H1 (cell line): Measurements from ENCODE around the gene TMPRSS15. TPM values are rescaled to one million over a fixed set of nuclear protein-coding genes. Genes with fewer than 3 reads are reported as not detected.

Experiments
- CTCF ChIA-PET: fragments of 300-600 bp; sonication (Branson Sonifier 250); formaldehyde crosslinking; loops from one replicate; lab custom pipeline; 2021; ENCODE audit not compliant: partially characterized antibody; lab: Charles Lee
- POLR2A ChIA-PET: fragments of 300-600 bp; sonication (Branson Sonifier 250); formaldehyde crosslinking; loops from one replicate; lab custom pipeline; 2021; ENCODE audit warnings: inconsistent platforms; ENCODE audit not compliant: partially characterized antibody; lab: Charles Lee
- DNase-seq, 2 experiments: peaks; one replicate each; pipeline versions ENCODE4 v3.0.0 to v3.0.0-alpha.2; 2010 to 2022; ENCODE audit warnings: low spot score in 2 of 2, low read depth in 1 of 2, mixed read lengths in 1 of 2
- FAIRE-seq: peaks from 2 replicates; lab custom pipeline; 2011; peaks lifted over from hg19 to GRCh38; lab: Jason Lieb, UNC
- H2AFZ ChIP-seq: 2 replicates; pipeline ENCODE4 v1.8.1; 2012; ENCODE audit warnings: low read length, inconsistent platforms
- H2AK5ac ChIP-seq: 2 replicates; pipeline ENCODE4 v1.6.1; 2013; ENCODE audit warnings: low read depth, low read length
- H2BK120ac ChIP-seq: replicated peaks from 2 replicates; pipeline ENCODE3; 2013; ENCODE audit warnings: low read depth, low read length, inconsistent platforms
- H2BK12ac ChIP-seq: 2 replicates; pipeline ENCODE4 v1.6.1; 2013; ENCODE audit warnings: low read depth, low read length
- H2BK15ac ChIP-seq: 2 replicates; pipeline ENCODE4 v1.6.1; 2013; ENCODE audit warnings: low read length
- H2BK20ac ChIP-seq: 2 replicates; pipeline ENCODE4 v1.6.1; 2013; ENCODE audit warnings: low read length
- H2BK5ac ChIP-seq: 2 replicates; pipeline ENCODE4 v1.6.1; 2013; ENCODE audit warnings: low read depth, low read length
- H3K14ac ChIP-seq: 2 replicates; pipeline ENCODE4 v1.6.1; 2013; ENCODE audit warnings: inconsistent platforms; ENCODE audit not compliant: insufficient read length
- H3K18ac ChIP-seq: 2 replicates; pipeline ENCODE4 v1.6.1; 2013; ENCODE audit warnings: low read length; ENCODE audit errors: extremely low read depth
- H3K23ac ChIP-seq: 2 replicates; pipeline ENCODE4 v1.6.1; 2013; ENCODE audit warnings: inconsistent platforms; ENCODE audit not compliant: insufficient read length
- H3K23me2 ChIP-seq: 2 replicates; pipeline ENCODE4 v1.6.1; 2013; ENCODE audit warnings: low read depth, low read length
- H3K27ac ChIP-seq: 2 replicates; pipeline ENCODE4 v1.6.1; 2011; ENCODE audit warnings: low read depth, low read length, inconsistent platforms
- H3K27me3 ChIP-seq, 4 experiments: replicated peaks in 1 of 4; 1 replicate in 1 of 4; 2 replicates in 3 of 4; pipeline versions ENCODE4 v1.6.1 to v1.8.1; 2011 to 2013; ENCODE audit warnings: low read length in 3 of 4, mild to moderate bottlenecking in 3 of 4, inconsistent platforms in 2 of 4, mixed read lengths in 2 of 4, moderate library complexity in 1 of 4; ENCODE audit not compliant: control insufficient read depth in 3 of 4, insufficient read depth in 3 of 4; ENCODE audit errors: extremely low read depth in 1 of 4
- H3K36me3 ChIP-seq, 4 experiments: 2 replicates each; pipeline versions ENCODE4 v1.6.1 to v1.8.1; 2011 to 2013; ENCODE audit warnings: mild to moderate bottlenecking in 4 of 4, low read length in 3 of 4, moderate library complexity in 2 of 4, control low read depth in 1 of 4, inconsistent platforms in 1 of 4; ENCODE audit not compliant: insufficient read depth in 4 of 4, control insufficient read depth in 2 of 4
- H3K4ac ChIP-seq: replicated peaks from 2 replicates; pipeline ENCODE3; 2013; ENCODE audit warnings: low read length, low read depth, mixed read lengths, inconsistent platforms; ENCODE audit not compliant: insufficient read length
- H3K4me1 ChIP-seq, 4 experiments: replicated peaks in 1 of 4; 1 replicate in 1 of 4; 2 replicates in 3 of 4; pipeline versions ENCODE4 v1.6.1 to v1.8.1; 2011 to 2013; ENCODE audit warnings: low read length in 3 of 4, inconsistent platforms in 2 of 4, mixed read lengths in 1 of 4; ENCODE audit not compliant: insufficient read depth in 4 of 4, control insufficient read depth in 3 of 4
- H3K4me2 ChIP-seq, 2 experiments: 2 replicates each; pipeline versions ENCODE4 v1.6.1 to v1.8.1; 2011 to 2013; ENCODE audit warnings: low read depth in 2 of 2, low read length in 2 of 2, control low read depth in 1 of 2, inconsistent platforms in 1 of 2, mild to moderate bottlenecking in 1 of 2; ENCODE audit not compliant: insufficient read depth in 1 of 2
- H3K4me3 ChIP-seq, 4 experiments: fragments of 200-600, 300-600 bp in 1 of 4; sonication (generic), shearing (Covaris generic), sonication (Bioruptor Twin) in 1 of 4; 2 replicates each; pipeline versions ENCODE4 v1.5.1 to v1.8.1; 2011 to 2016; ENCODE audit warnings: low read length in 4 of 4, low read depth in 3 of 4, control low read depth in 2 of 4, inconsistent platforms in 2 of 4, mild to moderate bottlenecking in 2 of 4, mixed read lengths in 1 of 4, moderate library complexity in 1 of 4; ENCODE audit not compliant: insufficient read depth in 2 of 4; ENCODE audit errors: extremely low read depth in 1 of 4
- H3K56ac ChIP-seq: replicated peaks from 2 replicates; pipeline ENCODE3; 2013; ENCODE audit warnings: low read depth, mild to moderate bottlenecking, mixed read lengths, low read length, inconsistent platforms; ENCODE audit not compliant: insufficient read length
- H3K79me1 ChIP-seq: 2 replicates; pipeline ENCODE4 v1.6.1; 2013; ENCODE audit warnings: low read depth, low read length, control low read depth
- H3K79me2 ChIP-seq, 2 experiments: 2 replicates each; pipeline versions ENCODE4 v1.6.1 to v1.8.1; 2012 to 2013; ENCODE audit warnings: low read length in 2 of 2, mild to moderate bottlenecking in 2 of 2, inconsistent platforms in 1 of 2; ENCODE audit not compliant: insufficient read depth in 2 of 2, control insufficient read depth in 1 of 2
- H3K9ac ChIP-seq, 4 experiments: replicated peaks in 1 of 4; 1 replicate in 1 of 4; 2 replicates in 3 of 4; pipeline versions ENCODE4 v1.6.1 to v1.8.1; 2011 to 2013; ENCODE audit warnings: low read depth in 3 of 4, low read length in 3 of 4, control low read depth in 2 of 4, mild to moderate bottlenecking in 2 of 4, moderate library complexity in 2 of 4, inconsistent platforms in 1 of 4; ENCODE audit errors: extremely low read depth in 1 of 4
- H3K9me3 ChIP-seq, 2 experiments: 2 replicates each; pipeline versions ENCODE4 v1.6.1 to v1.8.1; 2012 to 2013; ENCODE audit warnings: mild to moderate bottlenecking in 2 of 2, moderate library complexity in 2 of 2, control low read depth in 1 of 2, inconsistent platforms in 1 of 2, low read depth in 1 of 2, low read length in 1 of 2, mixed read lengths in 1 of 2; ENCODE audit not compliant: insufficient read depth in 2 of 2
- H4K20me1 ChIP-seq, 2 experiments: replicated peaks in 1 of 2; 2 replicates each; pipeline versions ENCODE3 to v1.8.1; 2011 to 2013; ENCODE audit warnings: inconsistent platforms in 2 of 2, low read length in 2 of 2, mild to moderate bottlenecking in 1 of 2; ENCODE audit not compliant: insufficient read depth in 2 of 2, control insufficient read depth in 1 of 2
- H4K5ac ChIP-seq: 2 replicates; pipeline ENCODE4 v1.6.1; 2013; ENCODE audit warnings: low read length, low read depth, mixed read lengths, inconsistent platforms; ENCODE audit not compliant: insufficient read length
- H4K8ac ChIP-seq: 2 replicates; pipeline ENCODE4 v1.8.0; 2013; ENCODE audit warnings: mild to moderate bottlenecking, moderate library complexity, low read length, inconsistent platforms; ENCODE audit not compliant: insufficient read depth; ENCODE audit errors: extremely low read depth
- H4K91ac ChIP-seq: replicated peaks from 2 replicates; pipeline ENCODE3; 2013; ENCODE audit warnings: low read length, mixed read lengths, inconsistent platforms; ENCODE audit not compliant: insufficient read length
- CTBP2 ChIP-seq: IDR thresholded peaks from 2 replicates; pipeline ENCODE4 v1.7.0; 2011; ENCODE audit warnings: borderline replicate concordance, mild to moderate bottlenecking, moderate library complexity, mixed read lengths, low read length; ENCODE audit not compliant: insufficient read depth, insufficient read length
- EGR1 ChIP-seq: IDR thresholded peaks from 2 replicates; pipeline ENCODE4 v1.6.1; 2011; ENCODE audit warnings: low read depth, low read length, borderline replicate concordance
- EP300 ChIP-seq, 2 experiments: IDR thresholded peaks; 1 replicate in 1 of 2; 2 replicates in 1 of 2; pipeline ENCODE4 v1.6.1; 2011 to 2012; ENCODE audit warnings: low read depth in 2 of 2, low read length in 2 of 2, mild to moderate bottlenecking in 2 of 2, borderline replicate concordance in 1 of 2, inconsistent platforms in 1 of 2, moderate library complexity in 1 of 2
- KDM5A ChIP-seq: fragments of 200-600 bp; IDR thresholded peaks from 2 replicates; pipeline ENCODE4 v1.7.1; 2012; ENCODE audit warnings: mild to moderate bottlenecking, low read length, inconsistent platforms, mixed read lengths
- PHF8 ChIP-seq: fragments of 200-600 bp; sonication (generic); conservative IDR thresholded peaks from 2 replicates; pipeline ENCODE4 v1.7.1; 2012; ENCODE audit warnings: low read depth, mild to moderate bottlenecking, inconsistent platforms, low read length, moderate library complexity
- RFX5 ChIP-seq: IDR thresholded peaks from 2 replicates; pipeline ENCODE4 v1.6.1; 2011; ENCODE audit warnings: low read depth, low read length, improper control_type of control experiment, borderline replicate concordance
- SRF ChIP-seq: IDR thresholded peaks from 2 replicates; pipeline ENCODE4 v1.6.1; 2011; ENCODE audit warnings: mild to moderate bottlenecking, low read depth, low read length, moderate library complexity
- TAF7 ChIP-seq: optimal IDR thresholded peaks from 2 replicates; pipeline ENCODE3; 2011; ENCODE audit warnings: low read depth, mild to moderate bottlenecking, inconsistent platforms, low read length, moderate library complexity, borderline replicate concordance
- TCF12 ChIP-seq: IDR thresholded peaks from 2 replicates; pipeline ENCODE4 v1.6.1; 2011; ENCODE audit warnings: low read depth, mild to moderate bottlenecking, low read length
- WGBS, 2 experiments: shearing (Covaris generic) in 1 of 2; methylation state at CpG; one replicate each; pipeline versions ENCODE4 v1.1.6 to v1.1.7; 2013 to 2015; ENCODE audit warnings: low lambda C conversion rate in 2 of 2, mixed read lengths in 2 of 2, inconsistent platforms in 1 of 2, low coverage in 1 of 2, missing lambda C conversion rate in 1 of 2; ENCODE audit not compliant: insufficient replicate concordance in 2 of 2, insufficient coverage in 1 of 2, insufficient read length in 1 of 2; ENCODE audit errors: extremely low coverage in 1 of 2, missing lambda C conversion rate in 1 of 2; 5-methylcytosine and 5-hydroxymethylcytosine counted together
- polyA plus RNA-seq, 7 experiments: library from polyadenylated mRNA; depleted of rRNA in 3 of 7; stranded (reverse) in 5 of 7; unstranded in 2 of 7; fragments of >200 nt in 5 of 7; fragments of 200-250 nt in 2 of 7; gene quantifications; 1 replicate in 5 of 7; 2 replicates in 1 of 7; 4 replicates in 1 of 7; pipeline versions ENCODE4 v1.2.1 to v1.2.3, GENCODE V29; 2011 to 2013; ENCODE audit warnings: missing spikeins in 2 of 7, mixed read lengths in 2 of 7
- total RNA-seq: library from RNA; stranded (reverse); fragmentation: NEBNext Ultra II Directional; extraction: Animal tissue kit (Norgen Biotek cat#: 25700); gene quantifications from 2 replicates; pipeline ENCODE4 v1.2.1, GENCODE V29; 2021
- TF ChIP-seq, protein P1 (sequence below), 3 experiments: IDR thresholded peaks; 1 replicate in 2 of 3; 2 replicates in 1 of 3; pipeline versions ENCODE4 v1.5.1 to v1.6.1; 2011; ENCODE audit warnings: low read length in 3 of 3, mild to moderate bottlenecking in 3 of 3, inconsistent platforms in 2 of 3, low read depth in 1 of 3, moderate library complexity in 1 of 3; ENCODE audit not compliant: insufficient read depth in 1 of 3; ENCODE audit errors: control extremely low read depth in 1 of 3

The TMPRSS15 gene
- total and polyA plus RNA-seq, 2 of the 8 experiments (the other 6 are each of a cell fraction or from before 2014, with no cell fraction given) = not detected

GRCh38 chr21:18340387-18340942 lies 63.1 kb downstream of the TMPRSS15 start:
- no peak overlapping the region for H3K56ac ChIP-seq
- H3K23ac ChIP-seq = no peak overlapping the region
- DNase-seq = no peak
- H3K18ac ChIP-seq = no peak overlapping the region
- no peak overlapping the region for H4K8ac ChIP-seq
- FAIRE-seq = no peak
- no peaks in the 10 kb centered on the region for H3K79me1 ChIP-seq
- no peak overlapping the region for H3K4me2 ChIP-seq
- no peak overlapping the region for H3K14ac ChIP-seq
- ChIA-PET POLR2A (no interaction called here), CTCF (interaction anchor here (0.8 to 1.4 kb wide), 3 partner anchors 38 to 1173 kb away, joined by 3 read pairs; no protein-coding TSS in a partner anchor)
- H3K79me2 ChIP-seq = no peaks in the 10 kb centered on the region
- H3K4me3 ChIP-seq = no peak overlapping the region
- no peak overlapping the region for H3K4ac ChIP-seq
- no peak overlapping the region for H4K5ac ChIP-seq
- H4K20me1 ChIP-seq = no peaks in the 10 kb centered on the region
- no peak overlapping the region for H2BK12ac ChIP-seq
- H4K91ac ChIP-seq = no peak overlapping the region
- H3K27me3 ChIP-seq = no peaks in the 10 kb centered on the region
- H2BK5ac ChIP-seq = no peak overlapping the region
- 92% methylated on average over 4 of the region's 4 CpGs; no CpG with 5 or more reads in 1 of the 2 experiments for WGBS, 2 experiments
- no peaks in the 10 kb centered on the region for H3K4me1 ChIP-seq
- no peaks in the 10 kb centered on the region for H3K36me3 ChIP-seq
- H2BK15ac ChIP-seq = no peak overlapping the region
- no peak overlapping the region for H3K27ac ChIP-seq
- H3K9ac ChIP-seq = no peak overlapping the region
- H2BK20ac ChIP-seq = no peak overlapping the region
- no peak overlapping the region for H2BK120ac ChIP-seq
- H3K23me2 ChIP-seq = no peaks in the 10 kb centered on the region
- no peak overlapping the region for H2AK5ac ChIP-seq
- no peak overlapping the region for H2AFZ ChIP-seq
- H3K9me3 ChIP-seq = no peaks in the 10 kb centered on the region
- TF ChIP-seq, protein P1, sequence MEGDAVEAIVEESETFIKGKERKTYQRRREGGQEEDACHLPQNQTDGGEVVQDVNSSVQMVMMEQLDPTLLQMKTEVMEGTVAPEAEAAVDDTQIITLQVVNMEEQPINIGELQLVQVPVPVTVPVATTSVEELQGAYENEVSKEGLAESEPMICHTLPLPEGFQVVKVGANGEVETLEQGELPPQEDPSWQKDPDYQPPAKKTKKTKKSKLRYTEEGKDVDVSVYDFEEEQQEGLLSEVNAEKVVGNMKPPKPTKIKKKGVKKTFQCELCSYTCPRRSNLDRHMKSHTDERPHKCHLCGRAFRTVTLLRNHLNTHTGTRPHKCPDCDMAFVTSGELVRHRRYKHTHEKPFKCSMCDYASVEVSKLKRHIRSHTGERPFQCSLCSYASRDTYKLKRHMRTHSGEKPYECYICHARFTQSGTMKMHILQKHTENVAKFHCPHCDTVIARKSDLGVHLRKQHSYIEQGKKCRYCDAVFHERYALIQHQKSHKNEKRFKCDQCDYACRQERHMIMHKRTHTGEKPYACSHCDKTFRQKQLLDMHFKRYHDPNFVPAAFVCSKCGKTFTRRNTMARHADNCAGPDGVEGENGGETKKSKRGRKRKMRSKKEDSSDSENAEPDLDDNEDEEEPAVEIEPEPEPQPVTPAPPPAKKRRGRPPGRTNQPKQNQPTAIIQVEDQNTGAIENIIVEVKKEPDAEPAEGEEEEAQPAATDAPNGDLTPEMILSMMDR (IDR thresholded peaks at IDR 0.05; ENCODE audit: control extremely low read depth in 1 of 3, insufficient read depth in 1 of 3, low read depth in 1 of 3, low read length in 3 of 3) = no peak
- TF ChIP-seq KDM5A = no peak
- no peak for TF ChIP-seq RFX5
- no peak for TF ChIP-seq SRF
- no peak for TF ChIP-seq CTBP2
- TF ChIP-seq PHF8 = no peak
- no peak for TF ChIP-seq EP300 (IDR thresholded peaks at IDR 0.05; ENCODE audit: borderline replicate concordance in 1 of 2, low read depth in 2 of 2, low read length in 2 of 2)
- TF ChIP-seq TAF7 = no peak
- no peak for TF ChIP-seq EGR1
- TF ChIP-seq TCF12 = no peak
